ENCODE measurements around the gene SLC48A1.

SLC48A1 gene

DNA sequence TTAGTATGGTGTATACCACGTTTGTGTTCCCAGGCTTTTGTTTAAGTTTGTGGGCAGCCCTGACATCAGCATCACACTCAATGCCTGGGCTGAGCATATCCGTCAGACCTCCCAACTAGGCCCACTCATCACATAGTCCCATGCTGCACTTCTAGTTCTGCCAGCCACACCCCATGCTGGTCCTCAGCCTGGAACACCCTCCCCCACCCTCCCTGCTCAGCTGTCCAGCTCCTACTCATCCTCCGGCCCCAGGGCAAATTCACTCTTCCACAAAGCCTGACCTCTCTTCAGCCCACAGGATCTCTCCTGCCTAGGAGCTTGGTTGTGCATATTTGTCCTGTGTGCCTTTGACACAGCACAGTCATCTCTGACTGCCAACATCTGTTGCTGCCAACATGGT is 43.8 kb upstream of the SLC48A1 start:
- TF ChIP-seq ISL1 (CRISPR knock-in tag; IDR thresholded peaks at IDR 0.05) (no peak), OSR1 (CRISPR knock-in tag; IDR thresholded peaks at IDR 0.05) (no peak), ZNF565 (CRISPR knock-in tag; conservative IDR thresholded peaks at IDR 0.05; ENCODE audit: low read depth) (no peak), TOX (CRISPR knock-in tag; IDR thresholded peaks at IDR 0.05; ENCODE audit: borderline replicate concordance) (no peak), RARB (CRISPR knock-in tag; IDR thresholded peaks at IDR 0.05) (no peak), ARNTL (CRISPR knock-in tag; IDR thresholded peaks at IDR 0.05; ENCODE audit: borderline replicate concordance, low read depth) (no peak), TCF4 (CRISPR knock-in tag; IDR thresholded peaks at IDR 0.05; ENCODE audit: borderline replicate concordance) (no peak), SNAI2 (CRISPR knock-in tag; IDR thresholded peaks at IDR 0.05) (no peak), CSDC2 (CRISPR knock-in tag; IDR thresholded peaks at IDR 0.05) (no peak)
- TF ChIP-seq, protein P1, sequence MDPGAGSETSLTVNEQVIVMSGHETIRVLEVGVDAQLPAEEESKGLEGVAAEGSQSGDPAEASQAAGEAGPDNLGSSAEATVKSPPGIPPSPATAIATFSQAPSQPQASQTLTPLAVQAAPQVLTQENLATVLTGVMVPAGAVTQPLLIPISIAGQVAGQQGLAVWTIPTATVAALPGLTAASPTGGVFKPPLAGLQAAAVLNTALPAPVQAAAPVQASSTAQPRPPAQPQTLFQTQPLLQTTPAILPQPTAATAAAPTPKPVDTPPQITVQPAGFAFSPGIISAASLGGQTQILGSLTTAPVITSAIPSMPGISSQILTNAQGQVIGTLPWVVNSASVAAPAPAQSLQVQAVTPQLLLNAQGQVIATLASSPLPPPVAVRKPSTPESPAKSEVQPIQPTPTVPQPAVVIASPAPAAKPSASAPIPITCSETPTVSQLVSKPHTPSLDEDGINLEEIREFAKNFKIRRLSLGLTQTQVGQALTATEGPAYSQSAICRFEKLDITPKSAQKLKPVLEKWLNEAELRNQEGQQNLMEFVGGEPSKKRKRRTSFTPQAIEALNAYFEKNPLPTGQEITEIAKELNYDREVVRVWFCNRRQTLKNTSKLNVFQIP (CRISPR knock-in tag; IDR thresholded peaks at IDR 0.05; ENCODE audit: borderline replicate concordance, low read depth): no peak
- TF ChIP-seq, protein P2, sequence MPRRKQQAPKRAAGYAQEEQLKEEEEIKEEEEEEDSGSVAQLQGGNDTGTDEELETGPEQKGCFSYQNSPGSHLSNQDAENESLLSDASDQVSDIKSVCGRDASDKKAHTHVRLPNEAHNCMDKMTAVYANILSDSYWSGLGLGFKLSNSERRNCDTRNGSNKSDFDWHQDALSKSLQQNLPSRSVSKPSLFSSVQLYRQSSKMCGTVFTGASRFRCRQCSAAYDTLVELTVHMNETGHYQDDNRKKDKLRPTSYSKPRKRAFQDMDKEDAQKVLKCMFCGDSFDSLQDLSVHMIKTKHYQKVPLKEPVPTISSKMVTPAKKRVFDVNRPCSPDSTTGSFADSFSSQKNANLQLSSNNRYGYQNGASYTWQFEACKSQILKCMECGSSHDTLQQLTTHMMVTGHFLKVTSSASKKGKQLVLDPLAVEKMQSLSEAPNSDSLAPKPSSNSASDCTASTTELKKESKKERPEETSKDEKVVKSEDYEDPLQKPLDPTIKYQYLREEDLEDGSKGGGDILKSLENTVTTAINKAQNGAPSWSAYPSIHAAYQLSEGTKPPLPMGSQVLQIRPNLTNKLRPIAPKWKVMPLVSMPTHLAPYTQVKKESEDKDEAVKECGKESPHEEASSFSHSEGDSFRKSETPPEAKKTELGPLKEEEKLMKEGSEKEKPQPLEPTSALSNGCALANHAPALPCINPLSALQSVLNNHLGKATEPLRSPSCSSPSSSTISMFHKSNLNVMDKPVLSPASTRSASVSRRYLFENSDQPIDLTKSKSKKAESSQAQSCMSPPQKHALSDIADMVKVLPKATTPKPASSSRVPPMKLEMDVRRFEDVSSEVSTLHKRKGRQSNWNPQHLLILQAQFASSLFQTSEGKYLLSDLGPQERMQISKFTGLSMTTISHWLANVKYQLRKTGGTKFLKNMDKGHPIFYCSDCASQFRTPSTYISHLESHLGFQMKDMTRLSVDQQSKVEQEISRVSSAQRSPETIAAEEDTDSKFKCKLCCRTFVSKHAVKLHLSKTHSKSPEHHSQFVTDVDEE (CRISPR knock-in tag; IDR thresholded peaks at IDR 0.05): no peak
- no peak for ATAC-seq

DNA sequence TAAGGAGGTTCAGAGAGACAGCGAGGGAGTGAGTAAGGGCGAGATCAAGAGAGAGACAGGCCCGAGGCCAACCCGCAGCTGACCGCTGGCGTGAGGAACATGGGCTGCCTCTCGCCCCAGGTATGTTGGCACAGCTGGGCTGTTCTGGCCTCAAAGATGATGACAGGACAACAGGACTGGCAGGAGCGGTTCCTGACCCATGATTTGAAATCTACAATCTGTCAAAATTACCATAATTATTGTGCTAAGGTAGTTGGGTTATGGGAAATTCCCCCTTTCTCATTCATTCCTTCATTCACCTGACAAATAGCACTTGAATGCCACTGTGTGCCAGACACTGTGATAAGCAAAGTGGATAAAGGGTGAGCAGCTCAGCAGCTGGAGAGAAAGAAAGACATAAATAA is 42.7 kb upstream of the SLC48A1 start:
- ATAC-seq: no peak
- TF ChIP-seq BACH2 (CRISPR knock-in tag; IDR thresholded peaks at IDR 0.05; ENCODE audit: borderline replicate concordance): no peak
- no peak for TF ChIP-seq GLIS3 (CRISPR knock-in tag; IDR thresholded peaks at IDR 0.05)
- no peak for TF ChIP-seq CSDC2 (CRISPR knock-in tag; IDR thresholded peaks at IDR 0.05)
- TF ChIP-seq, protein P3, sequence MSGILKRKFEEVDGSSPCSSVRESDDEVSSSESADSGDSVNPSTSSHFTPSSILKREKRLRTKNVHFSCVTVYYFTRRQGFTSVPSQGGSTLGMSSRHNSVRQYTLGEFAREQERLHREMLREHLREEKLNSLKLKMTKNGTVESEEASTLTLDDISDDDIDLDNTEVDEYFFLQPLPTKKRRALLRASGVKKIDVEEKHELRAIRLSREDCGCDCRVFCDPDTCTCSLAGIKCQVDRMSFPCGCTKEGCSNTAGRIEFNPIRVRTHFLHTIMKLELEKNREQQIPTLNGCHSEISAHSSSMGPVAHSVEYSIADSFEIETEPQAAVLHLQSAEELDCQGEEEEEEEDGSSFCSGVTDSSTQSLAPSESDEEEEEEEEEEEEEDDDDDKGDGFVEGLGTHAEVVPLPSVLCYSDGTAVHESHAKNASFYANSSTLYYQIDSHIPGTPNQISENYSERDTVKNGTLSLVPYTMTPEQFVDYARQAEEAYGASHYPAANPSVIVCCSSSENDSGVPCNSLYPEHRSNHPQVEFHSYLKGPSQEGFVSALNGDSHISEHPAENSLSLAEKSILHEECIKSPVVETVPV (CRISPR knock-in tag; IDR thresholded peaks at IDR 0.05): no peak
- TF ChIP-seq, protein P2 (CRISPR knock-in tag; IDR thresholded peaks at IDR 0.05): no peak
- no peak for TF ChIP-seq ZFP30 (CRISPR knock-in tag; IDR thresholded peaks at IDR 0.05)

DNA sequence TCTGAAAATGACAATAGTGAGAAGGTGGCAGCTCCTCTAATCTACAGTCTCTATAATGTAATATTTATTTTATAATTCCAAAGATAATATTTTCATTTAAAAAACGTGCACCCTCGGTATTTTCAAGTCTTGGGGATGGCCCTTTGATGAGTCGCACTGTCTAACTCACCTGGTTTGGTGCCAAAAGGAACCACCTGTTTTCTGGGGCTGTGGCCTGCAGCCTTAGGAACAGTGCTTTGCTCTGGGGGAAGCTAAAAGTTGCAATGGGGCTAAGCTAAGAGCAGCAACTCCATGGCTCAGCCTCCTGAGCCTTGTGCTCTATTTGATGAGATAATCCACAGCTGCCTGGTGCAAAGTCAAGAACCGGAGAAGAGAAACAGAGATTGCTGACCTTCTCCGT is 41.3 kb upstream of the SLC48A1 start:
- TF ChIP-seq RARB (CRISPR knock-in tag; IDR thresholded peaks at IDR 0.05): no peak
- TF ChIP-seq SNAI2 (CRISPR knock-in tag; IDR thresholded peaks at IDR 0.05): no peak
- TF ChIP-seq ZNF565 (CRISPR knock-in tag; conservative IDR thresholded peaks at IDR 0.05; ENCODE audit: low read depth): no peak
- TF ChIP-seq TOX (CRISPR knock-in tag; IDR thresholded peaks at IDR 0.05; ENCODE audit: borderline replicate concordance): no peak
- TF ChIP-seq CSDC2 (CRISPR knock-in tag; IDR thresholded peaks at IDR 0.05): no peak
- TF ChIP-seq PPARA (CRISPR knock-in tag; IDR thresholded peaks at IDR 0.05; ENCODE audit: borderline replicate concordance): no peak
- TF ChIP-seq ZC3H10 (CRISPR knock-in tag; IDR thresholded peaks at IDR 0.05): no peak
- TF ChIP-seq ZNF70 (CRISPR knock-in tag; IDR thresholded peaks at IDR 0.05): no peak
- TF ChIP-seq, protein P3 (CRISPR knock-in tag; IDR thresholded peaks at IDR 0.05): no peak
- TF ChIP-seq ARNTL (CRISPR knock-in tag; IDR thresholded peaks at IDR 0.05; ENCODE audit: borderline replicate concordance, low read depth): no peak
- TF ChIP-seq, protein P1 (CRISPR knock-in tag; IDR thresholded peaks at IDR 0.05; ENCODE audit: borderline replicate concordance, low read depth): no peak
- TF ChIP-seq, protein P4, sequence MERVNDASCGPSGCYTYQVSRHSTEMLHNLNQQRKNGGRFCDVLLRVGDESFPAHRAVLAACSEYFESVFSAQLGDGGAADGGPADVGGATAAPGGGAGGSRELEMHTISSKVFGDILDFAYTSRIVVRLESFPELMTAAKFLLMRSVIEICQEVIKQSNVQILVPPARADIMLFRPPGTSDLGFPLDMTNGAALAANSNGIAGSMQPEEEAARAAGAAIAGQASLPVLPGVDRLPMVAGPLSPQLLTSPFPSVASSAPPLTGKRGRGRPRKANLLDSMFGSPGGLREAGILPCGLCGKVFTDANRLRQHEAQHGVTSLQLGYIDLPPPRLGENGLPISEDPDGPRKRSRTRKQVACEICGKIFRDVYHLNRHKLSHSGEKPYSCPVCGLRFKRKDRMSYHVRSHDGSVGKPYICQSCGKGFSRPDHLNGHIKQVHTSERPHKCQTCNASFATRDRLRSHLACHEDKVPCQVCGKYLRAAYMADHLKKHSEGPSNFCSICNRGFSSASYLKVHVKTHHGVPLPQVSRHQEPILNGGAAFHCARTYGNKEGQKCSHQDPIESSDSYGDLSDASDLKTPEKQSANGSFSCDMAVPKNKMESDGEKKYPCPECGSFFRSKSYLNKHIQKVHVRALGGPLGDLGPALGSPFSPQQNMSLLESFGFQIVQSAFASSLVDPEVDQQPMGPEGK (CRISPR knock-in tag; IDR thresholded peaks at IDR 0.05; ENCODE audit: borderline replicate concordance): no peak
- TF ChIP-seq TCF4 (CRISPR knock-in tag; IDR thresholded peaks at IDR 0.05; ENCODE audit: borderline replicate concordance): no peak
- TF ChIP-seq, protein P5, sequence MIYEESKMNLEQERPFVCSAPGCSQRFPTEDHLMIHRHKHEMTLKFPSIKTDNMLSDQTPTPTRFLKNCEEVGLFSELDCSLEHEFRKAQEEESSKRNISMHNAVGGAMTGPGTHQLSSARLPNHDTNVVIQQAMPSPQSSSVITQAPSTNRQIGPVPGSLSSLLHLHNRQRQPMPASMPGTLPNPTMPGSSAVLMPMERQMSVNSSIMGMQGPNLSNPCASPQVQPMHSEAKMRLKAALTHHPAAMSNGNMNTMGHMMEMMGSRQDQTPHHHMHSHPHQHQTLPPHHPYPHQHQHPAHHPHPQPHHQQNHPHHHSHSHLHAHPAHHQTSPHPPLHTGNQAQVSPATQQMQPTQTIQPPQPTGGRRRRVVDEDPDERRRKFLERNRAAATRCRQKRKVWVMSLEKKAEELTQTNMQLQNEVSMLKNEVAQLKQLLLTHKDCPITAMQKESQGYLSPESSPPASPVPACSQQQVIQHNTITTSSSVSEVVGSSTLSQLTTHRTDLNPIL (CRISPR knock-in tag; IDR thresholded peaks at IDR 0.05; ENCODE audit: low read depth): no peak
- no peak for TF ChIP-seq ZFP3 (CRISPR knock-in tag; IDR thresholded peaks at IDR 0.05)
- no peak for TF ChIP-seq ESRRG (CRISPR knock-in tag; IDR thresholded peaks at IDR 0.05)
- no peak for ATAC-seq

Data from SK-N-SH treated with all-trans-retinoic acid at 6 μM for 48 hours (cell line).